ENCODE data around the gene SRGAP3.
"Not testable (repeated sequence)": the region's sequence is repeated elsewhere in the genome, so short reads cannot be mapped to it uniquely, and the experiment has no call there.

DNA sequence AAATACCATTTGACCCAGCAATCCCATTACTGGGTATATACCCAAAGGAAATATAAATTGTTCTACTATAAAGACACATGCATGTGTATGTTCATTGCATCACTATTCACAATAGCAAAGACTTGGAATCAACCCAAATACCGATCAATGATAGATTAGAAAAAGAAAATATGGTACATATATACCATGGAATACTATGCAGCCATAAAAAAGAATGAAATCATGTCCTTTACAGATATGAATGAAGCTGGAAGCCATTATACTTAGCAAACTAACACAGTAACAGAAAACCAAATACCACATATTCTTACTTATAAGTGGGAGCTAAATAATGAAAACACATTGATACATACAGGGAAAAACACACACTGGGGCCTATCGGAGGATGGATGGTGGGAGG, 164.0 kb downstream of the SRGAP3 start:
- not testable (repeated sequence) for TF ChIP-seq CTCF, POLR2A, EP300 (IDR thresholded peaks at IDR 0.05)

All from gastroesophageal sphincter (tissue), 3 donors.